IMR-90 (cell line): Measurements from ENCODE around the gene SLC35F1. TPM values are rescaled to one million over a fixed set of nuclear protein-coding genes. Genes with fewer than 3 reads are reported as not detected.

Experiments
- ATAC-seq: fragments of 200-7000 bp; cut with Tn5 transposase; 2 replicates; pipeline ENCODE4 v1.9.1; 2020; ENCODE audit warnings: low read depth, mild to moderate bottlenecking, moderate library complexity
- BruUV-seq: library from RNA; stranded (reverse); fragments of 400-500 nt; replicated peaks from 2 replicates; lab custom pipeline; 2021; lab: Mats Ljungman, UMichigan
- CTCF ChIA-PET: fragments of 300-600 bp; formaldehyde crosslinking; extraction: SDS; loops from one replicate; lab custom pipeline; 2021; ENCODE audit warnings: antibody characterized with exemption; lab: Yijun Ruan, JAX
- POLR2A ChIA-PET: fragments of 300-600 bp; sonication (Branson Sonifier 250); formaldehyde crosslinking; loops from one replicate; lab custom pipeline; 2022; ENCODE audit warnings: antibody characterized with exemption; ENCODE audit not compliant: unreplicated experiment; lab: Charles Lee
- DNase-seq: peaks from one replicate; pipeline ENCODE4 v3.0.0; 2013
- H2AFZ ChIP-seq: replicated peaks from 2 replicates; pipeline ENCODE3; 2013; ENCODE audit warnings: low read length, mild to moderate bottlenecking; ENCODE audit not compliant: poor library complexity
- H2AK5ac ChIP-seq: 2 replicates; pipeline ENCODE4 v1.6.1; 2013; ENCODE audit warnings: low read depth, low read length, inconsistent platforms
- H2AK9ac ChIP-seq: replicated peaks from 2 replicates; pipeline ENCODE3; 2013; ENCODE audit warnings: mild to moderate bottlenecking, low read depth, low read length, moderate library complexity; ENCODE audit not compliant: poor library complexity
- H2BK120ac ChIP-seq: 2 replicates; pipeline ENCODE4 v1.6.1; 2013; ENCODE audit warnings: low read depth, low read length, inconsistent platforms
- H2BK15ac ChIP-seq: 3 replicates; pipeline ENCODE4 v1.6.1; 2013; ENCODE audit warnings: low read depth, low read length, inconsistent platforms
- H2BK20ac ChIP-seq: 2 replicates; pipeline ENCODE4 v1.6.1; 2013; ENCODE audit warnings: low read depth, mild to moderate bottlenecking, inconsistent platforms, low read length, moderate library complexity
- H2BK5ac ChIP-seq: 2 replicates; pipeline ENCODE4 v1.6.1; 2013; ENCODE audit warnings: mild to moderate bottlenecking, low read depth, low read length, inconsistent platforms; ENCODE audit not compliant: poor library complexity, severe bottlenecking
- H3K14ac ChIP-seq: replicated peaks from 2 replicates; pipeline ENCODE4 v1.6.1; 2013; ENCODE audit warnings: low read depth, low read length, inconsistent platforms
- H3K18ac ChIP-seq: 2 replicates; pipeline ENCODE4 v1.6.1; 2013; ENCODE audit warnings: low read depth, low read length, control low read depth
- H3K23ac ChIP-seq: 2 replicates; pipeline ENCODE4 v1.6.1; 2013; ENCODE audit warnings: low read depth, low read length, inconsistent platforms
- H3K27ac ChIP-seq: 2 replicates; pipeline ENCODE4 v1.5.1; 2013; ENCODE audit warnings: mild to moderate bottlenecking, control low read depth, low read length; ENCODE audit not compliant: insufficient read depth
- H3K27me3 ChIP-seq: 2 replicates; pipeline ENCODE4 v1.6.1; 2013; ENCODE audit warnings: low read length; ENCODE audit not compliant: control insufficient read depth, insufficient read depth
- H3K36me3 ChIP-seq: 2 replicates; pipeline ENCODE4 v1.6.1; 2013; ENCODE audit warnings: low read length, mixed read lengths; ENCODE audit not compliant: control insufficient read depth, insufficient read depth
- H3K4ac ChIP-seq: 2 replicates; pipeline ENCODE4 v1.6.1; 2013; ENCODE audit warnings: low read depth, low read length, inconsistent platforms
- H3K4me1 ChIP-seq: 2 replicates; pipeline ENCODE4 v1.6.1; 2013; ENCODE audit warnings: low read length, mixed read lengths; ENCODE audit not compliant: control insufficient read depth, insufficient read depth
- H3K4me2 ChIP-seq: 2 replicates; pipeline ENCODE4 v1.6.1; 2013; ENCODE audit warnings: low read depth, mild to moderate bottlenecking, control low read depth, low read length, moderate library complexity
- H3K4me3 ChIP-seq: 2 replicates; pipeline ENCODE4 v1.5.1; 2013; ENCODE audit warnings: low read depth, mild to moderate bottlenecking, control low read depth, low read length, moderate library complexity; ENCODE audit not compliant: insufficient read depth
- H3K56ac ChIP-seq: 2 replicates; pipeline ENCODE4 v1.6.1; 2013; ENCODE audit warnings: low read length, inconsistent platforms; ENCODE audit not compliant: insufficient read depth; ENCODE audit errors: extremely low read depth
- H3K79me1 ChIP-seq, 2 experiments: 2 replicates each; pipeline ENCODE4 v1.6.1; 2013; ENCODE audit warnings: low read length in 2 of 2, inconsistent platforms in 1 of 2, low read depth in 1 of 2
- H3K9ac ChIP-seq: 2 replicates; pipeline ENCODE4 v1.6.1; 2013; ENCODE audit warnings: low read depth, low read length, control low read depth
- H3K9me1 ChIP-seq: 2 replicates; pipeline ENCODE4 v1.6.1; 2013; ENCODE audit warnings: low read length, inconsistent platforms; ENCODE audit not compliant: insufficient read depth
- H3K9me3 ChIP-seq: 2 replicates; pipeline ENCODE4 v1.6.1; 2013; ENCODE audit warnings: low read length; ENCODE audit not compliant: control insufficient read depth, insufficient read depth
- H4K20me1 ChIP-seq: 2 replicates; pipeline ENCODE4 v1.6.1; 2013; ENCODE audit warnings: low read length, inconsistent platforms; ENCODE audit not compliant: insufficient read depth
- H4K5ac ChIP-seq: 2 replicates; pipeline ENCODE4 v1.6.1; 2013; ENCODE audit warnings: mild to moderate bottlenecking, low read depth, low read length, control low read depth
- H4K8ac ChIP-seq, 2 experiments: 2 replicates each; pipeline ENCODE4 v1.6.1; 2013; ENCODE audit warnings: low read depth in 2 of 2, low read length in 2 of 2, control low read depth in 1 of 2, inconsistent platforms in 1 of 2
- H4K91ac ChIP-seq: 2 replicates; pipeline ENCODE4 v1.6.1; 2013; ENCODE audit warnings: low read depth, low read length, inconsistent platforms; ENCODE audit not compliant: insufficient read depth
- CEBPB ChIP-seq: IDR thresholded peaks from 2 replicates; pipeline ENCODE4 v1.6.1; 2012; ENCODE audit warnings: low read depth, low read length, improper control_type of control experiment
- ELK1 ChIP-seq: fragments of 150-350 bp; IDR thresholded peaks from 2 replicates; pipeline ENCODE4 v1.6.1; 2016; ENCODE audit warnings: low read depth, mild to moderate bottlenecking, low read length, moderate library complexity, borderline replicate concordance
- FOS ChIP-seq: fragments of 150-350 bp; IDR thresholded peaks from 2 replicates; pipeline ENCODE4 v1.6.1; 2016; ENCODE audit warnings: low read depth, low read length
- POLR2A ChIP-seq: IDR thresholded peaks from 2 replicates; pipeline ENCODE4 v1.6.1; 2012; ENCODE audit warnings: mild to moderate bottlenecking, low read depth, low read length
- SMC3 ChIP-seq: fragments of 150-350 bp; IDR thresholded peaks from 2 replicates; pipeline ENCODE4 v1.6.1; 2016; ENCODE audit warnings: low read depth, mild to moderate bottlenecking, antibody characterized with exemption, low read length, moderate library complexity
- WGBS, 2 experiments: methylation state at CpG; one replicate each; pipeline versions ENCODE4 v1.1.5 to v1.1.7; 2013; ENCODE audit warnings: missing lambda C conversion rate in 2 of 2; ENCODE audit not compliant: insufficient read length in 1 of 2; ENCODE audit errors: extremely low coverage in 2 of 2; 5-methylcytosine and 5-hydroxymethylcytosine counted together
- dilution Hi-C: fragments of 300-500 bp; cut with HindIII; formaldehyde crosslinking; loops from one replicate; pipeline ENCODE4 v1.14.3; 2018; ENCODE audit warnings: low sequenced_read_pairs; ENCODE audit not compliant: unreplicated experiment
- in situ Hi-C: fragments of 300-500 bp; cut with MboI; formaldehyde crosslinking; loops from 3 replicates; pipeline ENCODE4 v1.14.3; 2019; ENCODE audit warnings: low sequenced_read_pairs, inconsistent platforms, mixed read lengths
- intact Hi-C: fragments of 100-400 bp; cut with micrococcal nuclease; formaldehyde crosslinking; loops from 2 replicates; pipeline ENCODE4 v1.10.0; 2022
- polyA plus RNA-seq, 3 experiments: library from polyadenylated mRNA; depleted of rRNA; stranded (reverse); fragments of >200 nt; gene quantifications; 2 replicates each; pipeline ENCODE4 v1.2.3, GENCODE V29; 2012; ENCODE audit warnings: low replicate concordance in 1 of 3
- total RNA-seq: library from RNA; depleted of rRNA; stranded (reverse); fragments of >200 nt; gene quantifications from 2 replicates; pipeline ENCODE4 v1.2.3, GENCODE V29; 2012

SLC35F1 gene
- total and polyA plus RNA-seq, 2 of the 4 experiments (the other 2 are of a cell fraction) = not detected

DNA sequence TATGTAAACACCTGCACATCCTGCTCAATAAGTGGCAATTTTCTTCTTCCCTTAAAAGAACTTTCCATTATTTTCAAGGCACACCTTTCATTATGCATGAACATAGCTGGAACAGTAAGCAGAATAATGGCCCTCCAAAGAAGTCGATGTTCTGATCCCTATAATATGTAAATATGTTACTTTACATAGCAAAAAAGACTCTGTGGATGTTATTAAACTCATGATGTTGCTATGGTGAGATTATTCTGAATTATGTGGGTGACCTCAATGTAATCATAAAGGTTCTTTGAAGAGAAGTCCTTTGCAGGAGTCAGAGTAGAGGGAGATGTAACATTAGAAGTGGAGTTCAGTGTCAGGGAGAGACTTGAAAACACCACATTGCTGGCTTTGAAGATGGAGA lies 341.1 kb downstream of the SLC35F1 start:
- Histone ChIP-seq H3K4me3 (no peak overlapping the region), H2AFZ (no peak overlapping the region), H3K27ac (no peak overlapping the region), H3K36me3 (no peaks in the 10 kb centered on the region), H2BK15ac (no peak overlapping the region), H3K9me1 (no peaks in the 10 kb centered on the region), H3K9ac (no peak overlapping the region), H4K91ac (no peak overlapping the region), H3K9me3 (no peaks in the 10 kb centered on the region), H4K8ac (no peak overlapping the region), H3K79me1 (no peaks in the 10 kb centered on the region), H3K18ac (no peak overlapping the region), H3K4me2 (no peak overlapping the region), H2AK9ac (no peak overlapping the region), H3K56ac (no peak overlapping the region), H4K5ac (no peak overlapping the region), H2BK120ac (no peak overlapping the region), H2BK20ac (no peak overlapping the region), H2AK5ac (no peak overlapping the region), H3K14ac (no peak overlapping the region), H4K20me1 (no peaks in the 10 kb centered on the region), H3K23ac (no peak overlapping the region), H3K27me3 (no peaks in the 10 kb centered on the region; the same call in none of the 2 replicates), H3K4ac (no peak overlapping the region), H2BK5ac (no peak overlapping the region), H3K4me1 (no peaks in the 10 kb centered on the region)
- POLR2A ChIA-PET = no interaction called here
- ATAC-seq (no peak), DNase-seq (no peak)
- in situ Hi-C loops (no loop called here), intact Hi-C loops (no loop called here), dilution Hi-C loops (no loop called here)
- TF ChIP-seq CEBPB = no peak
- TF ChIP-seq POLR2A = no peak
- TF ChIP-seq SMC3 = no peak
- TF ChIP-seq FOS = no peak
- no peak for TF ChIP-seq ELK1
- BruUV-seq = no TSS peak
- CTCF ChIA-PET = no interaction called here
- WGBS, 2 experiments = no CpG with 5 or more reads among the region's 1 CpG
